Hematopoietic multipotent progenitor cell treated with erythropoietin and hydrocortisone succinate and interleukin-3 and kit ligand, for 15 days (in vitro differentiated cells): ENCODE data around the gene SSUH2.

Source experiments
- DNase-seq: peaks from one replicate; pipeline ENCODE4 v3.0.0-alpha.2; 2015; ENCODE audit warnings: low spot score

SSUH2 gene

DNA sequence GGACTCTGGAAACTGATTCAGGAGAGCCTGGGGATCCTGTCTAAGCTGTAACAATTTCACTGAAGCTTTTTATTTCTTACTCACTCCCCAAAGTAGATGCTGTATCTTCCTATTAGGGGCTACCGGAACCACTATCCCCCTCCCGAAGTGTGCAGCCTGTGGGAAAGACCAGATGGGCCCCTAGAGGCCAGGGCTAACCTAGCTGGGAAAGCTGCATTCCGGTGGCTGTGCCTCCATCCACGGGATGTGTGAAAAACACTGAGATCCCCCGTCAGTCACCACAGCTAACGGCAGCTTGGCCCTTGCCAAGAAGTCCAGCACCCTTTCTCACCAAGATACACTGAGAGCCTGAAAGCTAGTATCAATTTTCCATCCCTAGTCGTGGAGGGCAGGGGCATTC is 3.1 kb downstream of the SSUH2 start:
- no peak for DNase-seq

- DNase-seq = no peak
These were observed 4.4 kb downstream of the SSUH2 start for GRCh38 chr3:8640223-8640622.

DNA sequence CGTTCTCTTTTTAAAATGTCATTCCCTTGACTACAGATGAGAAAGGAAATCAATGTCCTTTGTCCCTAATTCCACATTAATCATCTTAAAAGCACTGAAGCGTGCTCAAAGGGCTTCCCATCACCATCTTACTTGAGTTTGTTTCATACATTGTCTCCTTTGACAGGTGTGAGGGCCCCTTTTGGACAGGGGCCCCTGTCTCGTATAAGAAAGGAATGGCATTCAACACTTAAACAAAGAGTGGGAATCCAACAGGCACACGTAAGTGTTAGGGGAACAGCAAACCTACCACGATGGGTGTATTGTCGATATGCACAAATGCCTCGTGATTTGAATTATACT is 5.0 kb downstream of the SSUH2 start:
- DNase-seq = no peak

DNA sequence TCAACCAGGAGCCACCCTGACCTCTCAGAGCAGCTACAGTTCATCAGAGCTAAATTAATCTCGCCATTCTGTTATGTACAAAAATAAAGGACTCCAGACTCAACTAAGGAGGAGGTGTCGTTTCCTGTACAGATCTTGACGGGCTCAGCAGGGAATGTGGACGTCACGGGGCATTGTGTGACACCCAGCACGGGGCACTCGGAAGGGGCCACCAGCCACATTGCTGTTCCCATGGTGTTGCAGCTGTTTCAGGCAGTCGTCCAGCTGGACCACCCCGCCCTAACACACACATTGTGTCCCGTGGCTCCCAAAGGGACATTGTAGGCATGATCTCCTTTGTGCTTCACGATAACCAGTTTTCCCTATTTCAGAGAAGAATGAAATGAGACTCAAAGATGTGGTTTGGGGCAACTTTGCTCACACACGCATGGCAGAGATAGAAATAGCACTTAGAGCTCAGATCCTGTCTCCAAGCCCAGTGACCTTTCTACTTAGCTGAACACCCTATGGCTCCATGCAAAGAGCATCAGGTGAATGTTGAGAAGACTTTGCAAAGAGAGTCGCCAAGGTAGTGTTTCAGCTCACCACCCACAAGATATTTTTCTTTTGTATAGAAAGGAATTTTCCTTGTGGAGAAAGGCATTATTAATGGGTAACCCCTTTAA is 5.5 kb downstream of the SSUH2 start:
- no peak for DNase-seq

- DNase-seq = no peak
These were observed 7.2 kb downstream of the SSUH2 start for GRCh38 chr3:8637348-8637747.

GRCh38 chr3:8635631-8636030 is 9.0 kb downstream of the SSUH2 start:
- no peak for DNase-seq

- DNase-seq = no peak
These were observed 9.5 kb downstream of the SSUH2 start for GRCh38 chr3:8635125-8635524.

- no peak for DNase-seq
These were observed 12.0 kb downstream of the SSUH2 start for GRCh38 chr3:8632402-8633237.

GRCh38 chr3:8631661-8632060 is 12.9 kb downstream of the SSUH2 start:
- no peak for DNase-seq

DNA sequence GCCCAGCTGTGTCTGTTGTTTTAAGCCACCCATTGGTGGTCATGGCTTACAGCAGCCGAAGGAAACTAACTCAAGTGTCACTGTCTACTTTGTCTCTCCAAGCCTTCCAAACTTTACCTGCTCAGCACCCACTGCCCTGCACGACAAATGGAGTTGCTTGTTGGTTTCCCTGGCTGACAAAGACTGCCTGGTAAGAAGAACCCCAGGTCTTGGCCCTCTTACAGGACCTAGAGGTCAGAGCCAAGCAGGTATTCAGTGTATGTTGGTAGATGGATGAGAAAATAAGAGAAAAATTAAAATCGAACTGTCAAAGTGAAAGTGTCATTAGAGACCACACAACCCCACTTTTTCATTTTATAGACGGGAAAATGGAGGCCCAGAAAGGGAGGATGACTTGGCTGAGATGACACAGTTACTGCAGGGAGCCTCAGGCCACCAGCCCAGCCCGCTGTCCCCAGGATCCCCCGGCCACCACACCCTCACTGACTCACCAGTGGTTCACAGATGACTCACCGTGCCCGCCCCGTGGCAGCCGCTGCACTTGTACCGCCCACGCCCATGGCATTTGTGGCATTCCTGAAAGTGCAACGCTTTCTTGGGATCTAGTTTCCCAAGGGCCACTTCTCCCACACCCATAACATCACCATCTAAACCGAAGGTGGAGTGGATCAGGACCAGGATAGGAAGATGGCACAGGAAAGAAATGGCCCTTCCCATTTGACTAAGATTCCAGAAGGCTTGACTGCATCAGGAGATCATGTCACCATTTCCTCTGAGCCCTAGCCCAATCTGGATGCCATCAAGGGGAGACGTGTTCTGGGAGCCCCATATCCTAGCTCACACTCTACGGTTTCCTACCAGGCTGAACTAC is 15.2 kb downstream of the SSUH2 start:
- DNase-seq = peak; percentile 79

GRCh38 chr3:8627949-8628348 is 16.6 kb downstream of the SSUH2 start:
- no peak for DNase-seq

- DNase-seq = no peak
These were observed 17.2 kb downstream of the SSUH2 start for GRCh38 chr3:8627201-8627940.

DNA sequence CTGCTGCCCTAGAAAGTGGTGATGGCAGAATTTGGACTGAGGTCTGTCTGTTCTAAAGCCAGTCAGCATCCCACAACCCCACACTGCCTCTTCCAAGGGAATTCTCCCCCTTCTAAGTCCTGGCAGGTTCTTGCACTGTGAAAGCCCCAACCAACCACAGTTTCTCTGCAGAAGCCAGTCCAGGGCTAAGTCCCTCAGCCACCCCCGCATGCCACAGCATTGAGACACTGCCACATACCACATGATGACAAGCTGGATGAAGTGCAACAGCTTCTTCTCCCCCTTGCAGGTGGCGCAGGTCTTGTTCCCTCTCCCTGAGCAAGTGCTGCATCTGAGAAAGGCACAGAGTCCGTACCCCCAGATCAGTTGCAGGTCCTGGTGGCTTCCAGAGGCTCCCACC is 18.6 kb downstream of the SSUH2 start:
- DNase-seq = no peak

DNA sequence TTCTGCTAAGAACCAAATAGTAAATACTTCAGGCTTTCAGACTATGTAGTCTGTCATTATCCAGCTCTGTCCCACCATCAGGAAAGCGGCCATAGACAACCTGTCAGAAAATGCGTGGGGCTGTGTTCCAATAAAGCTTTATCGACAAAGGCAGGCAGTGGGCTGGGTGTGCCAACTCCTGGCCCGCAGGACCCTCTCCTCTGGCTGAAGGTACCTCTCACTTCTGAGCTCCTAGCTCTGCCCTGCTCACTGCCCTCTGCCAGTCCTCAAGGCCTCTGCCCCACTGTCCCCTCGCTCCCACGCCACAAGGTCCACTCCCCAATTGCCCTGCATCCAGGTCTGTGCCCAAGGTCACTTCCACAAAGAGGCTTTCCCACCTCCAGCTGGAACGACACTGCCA is 20.0 kb downstream of the SSUH2 start:
- DNase-seq = no peak

DNA sequence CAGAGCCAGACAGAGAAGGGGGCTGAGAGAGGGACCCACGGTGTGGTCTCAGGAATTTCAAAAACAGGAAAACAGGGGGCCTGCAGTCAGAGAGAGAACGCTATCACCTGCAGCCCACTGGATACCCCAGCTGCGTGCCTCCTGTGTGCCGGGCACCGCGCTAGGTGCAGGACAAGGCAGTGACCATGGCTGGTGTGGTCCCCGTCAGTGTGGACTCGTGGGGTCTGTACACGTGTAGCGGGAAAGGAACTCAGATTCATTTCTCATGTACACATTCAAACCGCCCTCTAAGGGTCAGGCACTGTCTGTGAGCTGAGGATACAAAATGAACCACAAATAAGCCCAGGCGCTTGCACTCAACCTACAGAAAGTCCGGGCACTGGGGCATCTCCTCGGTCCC is 20.9 kb downstream of the SSUH2 start:
- DNase-seq = no peak

GRCh38 chr3:8622873-8623691 is 21.5 kb downstream of the SSUH2 start:
- peak; percentile 31 for DNase-seq

- no peak for DNase-seq
These were observed 22.7 kb downstream of the SSUH2 start for GRCh38 chr3:8621872-8622271.

GRCh38 chr3:8621141-8621540 is 23.5 kb downstream of the SSUH2 start:
- DNase-seq = no peak

DNA sequence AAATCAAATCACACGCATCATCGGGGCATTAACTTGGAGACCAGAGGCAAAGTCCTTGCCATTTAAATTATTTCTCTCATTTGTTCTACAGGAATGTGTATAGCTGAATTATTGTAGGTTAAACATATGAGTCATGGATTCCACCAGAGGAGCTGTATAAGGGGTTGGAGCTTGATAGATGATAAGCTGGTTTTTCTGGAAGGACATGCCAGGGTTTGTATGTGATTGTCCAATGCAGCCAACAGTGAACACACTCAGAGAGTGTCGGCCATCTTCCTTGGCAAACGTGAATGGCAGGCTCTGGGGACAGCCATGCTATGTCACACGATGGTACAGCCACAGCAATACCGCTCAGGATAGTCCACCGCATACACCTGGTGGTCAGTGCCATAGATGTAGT is 25.1 kb downstream of the SSUH2 start:
- DNase-seq = no peak

GRCh38 chr3:8618950-8619349 is 25.6 kb downstream of the SSUH2 start:
- DNase-seq = no peak

DNA sequence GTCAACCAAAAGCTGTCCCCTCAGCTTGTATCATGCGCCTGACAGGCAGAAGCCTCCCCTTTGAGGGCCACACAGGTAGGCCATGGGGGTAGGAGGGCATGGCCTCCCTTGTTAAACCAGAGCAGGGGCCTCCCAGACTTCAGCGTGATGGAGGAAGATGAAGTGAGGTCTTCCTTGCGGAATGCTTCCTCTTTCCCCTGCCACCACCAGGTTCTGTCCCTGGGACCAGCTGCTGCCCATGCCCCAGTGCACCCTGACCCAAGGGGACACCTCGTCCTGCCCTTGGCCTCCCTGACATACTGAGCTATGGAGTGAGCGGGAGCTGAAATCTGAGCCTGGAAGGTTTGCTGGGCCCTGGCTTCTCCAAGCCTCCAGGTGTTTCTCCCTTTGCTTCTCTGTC is 26.7 kb downstream of the SSUH2 start:
- DNase-seq = no peak
